ENCODE results near the gene MBOAT2.

Gene MBOAT2

GRCh38 chr2:8886876-8887275 lies 116.6 kb downstream of the MBOAT2 start:
- no peak for TF ChIP-seq CTCF (IDR thresholded peaks at IDR 0.05)

- TF ChIP-seq CTCF (IDR thresholded peaks at IDR 0.05), result no peak
These were observed 117.3 kb downstream of the MBOAT2 start for GRCh38 chr2:8886202-8886518.

- no peak for TF ChIP-seq CTCF (IDR thresholded peaks at IDR 0.05)
These were observed 117.9 kb downstream of the MBOAT2 start for GRCh38 chr2:8885449-8886201.

GRCh38 chr2:8884812-8885211 lies 118.7 kb downstream of the MBOAT2 start:
- TF ChIP-seq CTCF (IDR thresholded peaks at IDR 0.05), result no peak

GRCh38 chr2:8882094-8882493 lies 121.4 kb downstream of the MBOAT2 start:
- TF ChIP-seq CTCF (IDR thresholded peaks at IDR 0.05), result peak; percentile 51; the same call in 1 of the 2 replicates

- no peak for TF ChIP-seq CTCF (IDR thresholded peaks at IDR 0.05)
These were observed 125.6 kb downstream of the MBOAT2 start for GRCh38 chr2:8877894-8878293.

- TF ChIP-seq CTCF (IDR thresholded peaks at IDR 0.05), result no peak
These were observed 126.2 kb downstream of the MBOAT2 start for GRCh38 chr2:8877332-8877731.

GRCh38 chr2:8876628-8877027 lies 126.9 kb downstream of the MBOAT2 start:
- TF ChIP-seq CTCF (IDR thresholded peaks at IDR 0.05), result no peak

Data from LNCAP (cell line).